Gastrocnemius medialis (tissue), 4 donors: Measurements from ENCODE around the gene HOXD12.

ENCODE experiments used
- CTCF ChIP-seq, 5 experiments: fragments of 450-650 bp in 3 of 5; fragments of 200-600 bp in 2 of 5; sonication (generic) in 2 of 5; IDR thresholded peaks in 4 of 5; conservative IDR thresholded peaks in 1 of 5; 1 replicate in 4 of 5; 2 replicates in 1 of 5; pipeline ENCODE4 v1.5.1; 2016 to 2019; ENCODE audit warnings: antibody characterized with exemption in 5 of 5, mild to moderate bottlenecking in 3 of 5, moderate library complexity in 3 of 5
- POLR2A ChIP-seq, 2 donors: fragments of 450-650 bp; IDR thresholded peaks; one replicate each; pipeline ENCODE4 v1.6.1; 2017; ENCODE audit warnings: antibody characterized with exemption in 2 of 2, mild to moderate bottlenecking in 2 of 2, moderate library complexity in 2 of 2

GRCh38 chr2:176134035-176134434 is 34.4 kb downstream of the HOXD12 start:
- TF ChIP-seq CTCF (IDR thresholded peaks at IDR 0.05 in 4 of 5, conservative IDR thresholded peaks at IDR 0.05 in 1 of 5) (no peak), POLR2A (IDR thresholded peaks at IDR 0.05) (no peak)
